HS-27A (cell line): ENCODE measurements around the gene CALU.

Source experiments
- DNase-seq: peaks from one replicate; pipeline ENCODE4 v3.0.0-alpha.2; 2012; ENCODE audit warnings: low read depth, missing footprints

Gene CALU

GRCh38 chr7:128725531-128725930 lies 13.6 kb upstream of the CALU start:
- DNase-seq = no peak

DNA sequence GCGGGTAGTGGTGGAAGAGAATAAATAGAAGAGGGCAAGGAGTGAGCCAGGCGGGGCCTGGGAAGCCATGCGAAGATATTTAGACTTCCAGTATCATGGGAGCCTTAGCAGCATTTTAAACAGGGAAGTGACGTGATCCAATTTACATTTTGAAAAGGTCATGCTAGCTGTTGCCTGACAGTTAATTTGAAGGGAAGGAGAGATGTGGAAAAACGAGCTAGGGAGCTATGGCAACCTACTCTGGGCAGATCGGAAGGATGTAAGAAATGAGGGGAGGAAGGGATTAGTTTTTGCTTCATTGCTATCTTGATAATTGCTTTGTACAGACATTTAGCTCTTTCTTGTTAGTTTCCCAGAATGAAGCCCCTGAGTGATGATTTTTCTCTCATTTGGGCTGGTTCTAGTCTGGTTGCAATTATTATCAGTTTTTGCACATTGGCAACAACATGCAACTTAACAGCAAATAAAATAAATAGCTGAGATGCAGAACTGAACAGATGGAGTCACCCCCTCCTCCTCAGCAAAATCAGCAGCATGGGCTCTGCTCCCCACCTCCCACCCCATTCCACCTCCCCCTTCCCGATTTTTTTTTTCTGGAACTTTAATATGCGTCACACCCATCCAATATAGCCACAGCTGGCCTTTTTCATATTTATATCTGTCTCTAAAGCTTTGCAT lies 13.0 kb upstream of the CALU start:
- no peak for DNase-seq

DNA sequence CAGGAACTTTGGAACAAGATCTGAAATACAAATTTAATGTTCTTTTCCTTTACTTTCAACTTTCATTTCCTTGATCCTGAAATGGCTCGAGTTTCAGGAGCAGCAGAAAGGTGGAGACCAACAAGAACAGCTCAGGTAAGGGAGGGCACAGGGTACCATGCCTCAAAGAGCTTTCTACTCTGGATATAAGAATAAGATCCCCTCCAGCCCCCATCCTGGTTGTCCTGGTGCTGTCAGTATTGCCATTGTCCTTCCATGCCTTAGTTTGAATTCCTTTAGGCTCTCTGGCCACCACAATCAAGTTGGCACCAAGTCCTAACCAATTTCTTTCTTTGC lies 12.5 kb upstream of the CALU start:
- DNase-seq = no peak

GRCh38 chr7:128727239-128727638 lies 11.9 kb upstream of the CALU start:
- DNase-seq = no peak

DNA sequence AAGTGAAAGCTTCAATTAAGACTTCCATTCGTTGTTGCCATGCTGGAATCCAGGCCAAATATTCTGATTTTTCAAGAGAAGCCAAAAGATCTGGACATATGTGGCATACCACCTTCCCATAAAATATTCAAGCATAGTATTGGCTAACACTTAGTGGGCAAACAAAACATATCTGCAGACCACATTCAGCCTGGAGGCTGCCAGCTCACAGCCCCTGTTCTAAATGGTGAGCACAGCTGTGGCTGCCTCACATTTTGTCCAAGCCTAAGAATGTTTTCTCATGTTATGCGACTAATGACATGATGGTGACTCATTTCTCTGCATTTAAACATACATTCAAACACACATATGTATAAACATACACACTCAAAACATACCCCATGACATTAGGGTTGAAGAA lies 10.6 kb upstream of the CALU start:
- no peak for DNase-seq

DNA sequence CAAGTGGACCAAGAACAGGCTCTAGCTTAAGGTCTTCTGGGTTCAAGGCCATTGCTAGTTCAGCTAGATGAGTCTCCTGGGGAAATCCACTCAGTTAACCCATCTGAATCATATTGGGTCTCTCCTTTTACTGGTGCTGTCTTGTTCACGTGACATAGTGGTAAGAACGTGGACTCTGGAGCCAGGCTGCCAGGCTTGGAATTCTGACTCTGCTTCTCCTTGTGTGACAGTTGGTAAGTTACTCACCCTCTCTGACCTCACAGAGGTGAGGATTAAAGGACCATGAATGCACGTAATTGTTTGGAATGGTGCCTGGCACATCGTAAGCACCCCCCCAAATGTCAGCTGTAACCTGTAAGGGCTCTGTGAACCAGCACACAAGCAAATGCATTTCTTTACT lies 9.7 kb upstream of the CALU start:
- DNase-seq = no peak

GRCh38 chr7:128731184-128731583 lies 8.0 kb upstream of the CALU start:
- DNase-seq = no peak

DNA sequence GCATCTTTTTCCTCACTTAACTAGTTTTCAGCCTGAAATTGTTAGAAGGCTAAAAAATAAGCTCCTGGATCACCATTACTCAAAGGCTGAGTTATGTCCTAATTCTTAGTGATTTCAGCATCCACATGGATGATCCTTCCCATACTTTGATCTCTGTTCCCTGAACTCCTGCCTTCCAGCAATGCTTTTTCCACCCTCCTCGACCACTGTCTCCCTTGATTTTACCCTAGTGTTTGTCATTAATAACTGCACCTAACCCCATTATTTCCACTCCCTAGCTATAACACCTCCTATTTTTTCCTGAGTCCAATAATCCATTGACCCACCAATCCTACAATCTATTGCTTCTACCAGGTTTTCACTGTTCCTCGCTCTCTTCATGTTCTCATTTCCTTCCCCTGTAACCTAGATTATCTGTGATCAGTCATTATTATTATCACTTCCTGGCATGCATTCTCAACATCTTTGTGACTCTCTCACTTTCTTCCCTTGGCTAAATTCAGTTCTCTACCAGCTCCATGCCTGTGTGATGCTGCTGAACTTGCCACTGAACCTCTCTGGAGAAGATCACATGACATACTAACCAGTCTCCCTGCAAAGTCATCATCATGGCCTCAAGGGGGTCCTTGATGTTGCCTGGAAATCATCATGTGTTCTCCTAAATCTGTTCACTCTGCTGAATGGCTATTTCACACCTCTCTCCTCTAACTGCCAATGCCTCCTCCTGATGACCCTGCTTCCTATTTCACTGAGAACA lies 6.5 kb upstream of the CALU start:
- DNase-seq = no peak

DNA sequence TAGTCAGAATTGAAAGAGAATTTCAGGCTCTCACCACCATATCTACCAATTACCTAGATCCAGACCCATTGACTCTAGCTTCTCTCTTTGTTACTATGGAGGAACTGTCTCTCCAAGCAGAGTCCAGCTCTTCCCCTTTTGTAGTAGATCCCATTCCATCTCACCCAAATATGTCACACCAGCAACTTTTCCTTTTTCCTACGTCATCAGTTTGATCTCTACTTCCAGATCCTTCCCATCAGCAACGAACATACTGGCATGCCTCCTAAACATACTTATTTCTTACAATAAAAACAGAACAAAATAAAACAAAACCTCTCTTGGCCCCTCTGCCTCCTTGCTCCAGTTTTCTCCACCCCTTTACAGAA lies 5.9 kb upstream of the CALU start:
- no peak for DNase-seq

DNA sequence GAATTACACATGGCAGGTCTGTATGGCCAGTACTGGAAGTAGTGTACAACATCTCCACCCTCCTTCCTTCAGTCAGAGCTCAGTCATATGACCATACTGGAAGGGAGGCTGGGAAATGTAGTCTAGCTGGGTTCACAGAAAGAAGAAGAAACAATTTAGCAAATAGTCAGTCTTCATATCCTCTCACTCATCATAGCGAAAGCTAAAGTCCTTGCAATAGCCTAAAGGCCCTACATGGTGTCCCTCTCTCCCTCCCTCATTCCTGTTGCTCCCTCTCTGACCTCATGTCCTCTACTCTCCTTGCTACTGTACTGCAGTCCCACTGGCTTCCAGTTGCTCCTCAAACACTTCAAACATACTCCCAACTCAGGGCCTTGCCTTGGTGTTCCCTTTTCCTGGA lies 4.3 kb upstream of the CALU start:
- DNase-seq = no peak

GRCh38 chr7:128735436-128735835 lies 3.7 kb upstream of the CALU start:
- no peak for DNase-seq

DNA sequence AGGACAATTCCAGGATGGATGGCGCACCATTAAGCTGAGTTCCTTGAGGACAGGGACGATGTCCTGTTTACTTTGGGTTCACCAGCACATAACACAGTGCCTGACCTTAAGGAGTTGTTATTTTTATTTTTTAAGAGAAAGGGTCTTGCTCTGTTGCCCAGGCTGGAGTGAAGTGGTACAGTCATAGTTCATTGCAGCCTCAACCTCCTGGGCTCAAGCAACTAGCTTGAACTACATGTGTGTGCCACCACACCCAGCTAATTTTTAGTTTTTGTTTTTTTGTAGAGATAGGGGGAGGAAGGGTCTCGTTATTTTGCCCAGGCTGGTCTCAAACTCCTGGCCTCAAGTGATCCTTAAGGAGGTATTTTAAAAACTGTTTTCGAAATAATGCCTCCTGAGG lies 1.7 kb upstream of the CALU start:
- DNase-seq = no peak

DNA sequence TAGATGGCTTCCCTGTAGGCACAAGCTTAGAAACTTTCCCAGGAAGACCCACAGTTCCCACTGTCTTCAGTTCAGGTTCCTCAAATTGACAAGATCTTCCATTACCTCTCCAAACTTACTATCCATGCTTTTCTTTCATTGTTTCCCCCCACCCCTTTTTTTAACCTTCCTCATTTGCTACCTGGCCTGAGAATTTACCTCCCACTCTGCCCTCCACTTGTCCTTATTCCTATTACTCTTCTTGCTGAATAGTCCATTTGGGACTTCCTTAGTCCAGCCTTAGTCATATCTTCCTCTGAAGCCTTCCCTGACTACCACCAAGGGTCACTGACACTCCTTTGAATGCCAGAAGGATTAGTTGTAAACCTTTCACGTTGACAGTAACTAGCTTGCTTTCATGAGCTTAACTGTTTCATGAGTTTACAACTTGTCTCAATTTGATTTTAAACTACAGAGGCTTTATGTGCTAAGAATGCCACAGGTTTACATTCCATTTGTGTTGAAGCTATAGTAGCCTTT lies 1.2 kb upstream of the CALU start:
- no peak for DNase-seq

DNA sequence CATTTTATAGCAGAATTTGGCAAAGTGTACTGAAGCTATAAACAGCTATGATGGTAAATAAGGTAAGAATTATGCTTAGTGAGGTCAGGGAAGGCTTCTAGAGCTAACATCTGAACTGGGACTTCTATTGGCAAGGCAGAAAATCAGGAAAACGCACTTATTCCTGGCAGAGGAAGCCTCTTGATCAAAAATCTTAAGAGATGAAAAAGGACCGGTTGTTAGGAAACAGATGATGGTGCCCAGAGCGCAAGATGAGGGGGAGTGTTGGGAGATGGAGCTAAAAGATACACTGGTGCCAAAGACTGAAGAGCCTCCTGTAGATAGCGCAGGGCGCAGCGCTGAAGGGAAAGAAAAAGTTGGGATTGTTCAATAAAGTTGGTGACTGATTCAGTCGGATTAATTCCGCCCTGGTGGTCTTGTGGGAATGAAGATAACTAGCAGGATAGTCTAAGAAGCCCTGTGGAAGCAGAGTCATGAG lies 550 bp upstream of the CALU start:
- no peak for DNase-seq

GRCh38 chr7:128739990-128740682 lies 977 bp downstream of the CALU start:
- DNase-seq = no peak

DNA sequence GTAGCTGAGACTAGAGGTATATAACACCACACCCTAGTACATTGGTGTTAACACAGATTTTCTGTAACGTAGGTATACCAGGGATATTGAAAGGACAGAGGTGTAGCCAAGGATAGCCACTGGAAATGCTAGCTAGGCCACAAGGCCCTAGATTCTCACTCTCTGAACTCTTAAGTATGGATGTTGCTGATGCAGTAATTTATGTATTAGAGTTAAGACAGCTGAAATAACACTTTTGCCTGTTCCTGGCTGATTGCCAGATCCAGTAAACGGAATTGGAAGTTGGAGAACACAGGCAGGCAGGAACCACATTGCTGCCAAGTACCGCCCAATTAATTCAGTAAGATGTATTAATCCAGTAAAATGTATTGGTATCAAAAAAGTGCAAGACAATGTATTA lies 1.8 kb downstream of the CALU start:
- no peak for DNase-seq

GRCh38 chr7:128741491-128741890 lies 2.3 kb downstream of the CALU start:
- no peak for DNase-seq

DNA sequence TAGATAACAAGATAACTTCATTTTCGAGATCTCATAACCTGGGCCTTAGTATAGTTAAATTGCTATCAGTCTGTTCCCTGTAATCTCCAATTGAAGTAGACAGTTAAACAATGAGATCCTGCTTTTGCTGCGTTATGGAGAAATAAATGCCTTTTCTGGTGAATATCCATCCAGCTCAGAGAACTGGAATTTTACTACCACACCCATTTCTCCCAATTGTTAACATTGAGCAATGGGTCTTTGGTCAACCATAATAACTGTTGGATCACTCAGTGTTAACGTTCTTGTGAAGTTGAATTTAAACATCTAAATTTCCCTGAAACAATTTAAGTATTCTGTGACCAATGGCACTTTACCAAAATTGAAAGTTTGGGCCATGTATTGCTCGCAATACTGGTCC lies 3.0 kb downstream of the CALU start:
- no peak for DNase-seq

DNA sequence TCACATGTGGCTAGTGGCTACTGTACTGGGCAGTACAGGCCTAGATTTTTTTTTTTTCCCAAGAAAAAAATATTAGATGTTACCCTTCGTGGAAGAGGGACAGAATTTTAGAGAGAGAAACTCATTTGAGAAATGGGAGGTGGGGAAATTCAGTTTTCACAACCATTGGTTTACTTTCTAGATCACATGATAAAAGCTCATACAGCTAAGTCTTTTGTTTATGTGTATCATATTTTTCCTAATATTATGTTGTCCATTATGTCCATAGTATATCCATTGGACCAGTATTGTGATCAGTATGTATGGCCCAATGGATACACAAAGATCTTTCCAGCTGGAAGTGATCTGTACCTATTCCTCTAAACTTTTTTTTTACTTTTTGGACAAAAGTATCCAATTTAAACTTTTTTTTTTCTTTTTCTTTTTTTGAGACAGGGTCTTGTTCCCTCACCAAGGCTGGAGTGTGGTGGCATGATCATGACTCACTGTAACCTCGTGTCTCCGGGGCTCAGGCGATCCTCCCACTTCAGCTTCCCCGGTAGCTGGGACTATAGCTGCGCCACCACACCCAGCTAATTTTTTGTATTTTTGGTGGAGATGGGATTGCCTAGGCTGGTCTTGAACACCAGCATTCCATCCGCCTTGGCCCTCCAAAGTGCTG lies 4.1 kb downstream of the CALU start:
- DNase-seq = no peak

DNA sequence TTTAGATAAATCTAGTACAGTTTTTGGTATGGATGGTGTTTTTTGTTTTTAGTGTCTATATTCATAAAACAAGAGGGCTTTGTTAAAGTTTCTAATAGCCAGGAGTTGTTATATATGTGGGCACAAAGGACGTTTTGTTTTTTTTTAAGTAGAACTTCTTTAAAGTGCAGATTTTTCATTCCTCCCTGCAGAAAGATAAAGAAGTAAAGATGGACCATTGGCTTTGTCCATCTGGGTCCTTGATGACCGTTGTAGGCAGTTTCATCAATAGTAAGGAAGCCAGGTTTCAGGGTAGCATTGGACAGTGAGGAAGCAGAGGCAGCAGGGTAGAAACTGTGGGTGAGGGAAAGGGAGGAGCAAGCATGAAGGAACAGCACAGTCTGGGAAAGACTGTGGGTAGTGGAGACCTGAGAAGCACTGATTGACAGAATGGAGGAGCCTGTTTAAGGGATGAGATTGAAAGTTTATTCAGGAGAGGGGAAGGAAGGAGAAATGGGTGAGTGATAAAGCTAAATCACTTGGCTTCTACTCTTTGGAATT lies 5.3 kb downstream of the CALU start:
- no peak for DNase-seq

DNA sequence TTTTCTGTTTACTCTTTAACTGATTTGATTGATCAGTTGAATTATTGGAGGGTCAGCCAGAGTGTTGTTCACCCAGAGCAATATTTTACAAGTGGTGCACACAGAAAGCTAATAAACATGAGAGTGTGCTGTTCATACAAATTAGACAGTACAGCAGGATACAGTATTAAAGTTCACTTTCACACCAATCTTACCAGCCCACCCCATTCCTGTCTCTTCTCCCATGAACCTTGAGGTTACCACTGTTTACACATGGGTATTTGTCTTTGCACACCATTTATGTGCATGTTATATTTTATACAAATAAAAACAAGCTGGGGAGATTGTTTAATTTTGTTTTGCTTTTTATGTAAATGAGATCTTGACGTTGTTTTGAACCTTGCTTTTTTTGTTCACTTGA lies 6.5 kb downstream of the CALU start:
- DNase-seq = no peak

GRCh38 chr7:128747327-128748079 lies 8.3 kb downstream of the CALU start:
- DNase-seq = no peak
